ENCODE measurements around the gene QPRT. TPM values are rescaled to one million over a fixed set of nuclear protein-coding genes. Genes with fewer than 3 reads are reported as not detected.
"Not testable (repeated sequence)": the region's sequence is repeated elsewhere in the genome, so short reads cannot be mapped to it uniquely, and the experiment has no call there.

Gene QPRT
- total RNA-seq, 3 donors from 2014 or later = 1.9 to 3.0 (median 2.1) TPM

GRCh38 chr16:29734786-29735185, 55.8 kb downstream of the QPRT start:
- Mint-ChIP-seq H3K27me3 (ENCODE audit: low read depth) (no peaks in the 10 kb centered on the region), H3K4me1 (ENCODE audit: low read depth) (peaks cover 62% of the 10 kb centered on the region), H3K4me3 (no peak overlapping the region), H3K36me3 (ENCODE audit: insufficient read depth) (peaks cover 3% of the 10 kb centered on the region), H3K9me3 (peaks cover 4% of the 10 kb centered on the region)
- ATAC-seq = no peak
- no peak for DNase-seq

GRCh38 chr16:29736112-29736511, 57.1 kb downstream of the QPRT start:
- Mint-ChIP-seq H3K36me3 (ENCODE audit: insufficient read depth) (peaks cover 7% of the 10 kb centered on the region), H3K27me3 (ENCODE audit: low read depth) (no peaks in the 10 kb centered on the region), H3K9me3 (peaks cover 4% of the 10 kb centered on the region), H3K4me1 (ENCODE audit: low read depth) (peaks cover 72% of the 10 kb centered on the region), H3K4me3 (no peak overlapping the region)
- ATAC-seq (no peak), DNase-seq (no peak)

GRCh38 chr16:29736764-29737163, 57.8 kb downstream of the QPRT start:
- Mint-ChIP-seq H3K36me3 (ENCODE audit: insufficient read depth) (peaks cover 13% of the 10 kb centered on the region), H3K4me1 (ENCODE audit: low read depth) (peaks cover 75% of the 10 kb centered on the region)

DNA sequence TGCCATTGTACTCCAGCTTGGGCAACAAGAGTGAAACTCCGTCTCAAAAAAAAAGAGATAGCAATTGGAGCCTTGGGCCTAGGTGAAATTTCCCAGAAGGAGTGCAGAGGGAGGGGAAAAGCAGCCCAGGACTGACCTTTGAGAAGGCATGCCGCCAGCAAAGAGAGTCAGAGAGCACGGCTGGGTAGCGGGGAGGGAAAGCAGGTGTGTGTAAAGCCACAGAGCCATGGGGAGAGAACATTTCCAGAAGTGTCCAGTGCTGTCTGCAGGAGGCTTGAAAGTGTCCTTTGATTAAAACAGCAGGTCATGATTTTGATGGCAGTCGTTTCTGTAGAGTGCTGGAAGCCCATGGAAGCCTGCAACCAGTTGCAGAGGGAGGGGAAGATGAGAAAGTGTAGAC, 58.7 kb downstream of the QPRT start:
- Mint-ChIP-seq H3K4me3 (no peak overlapping the region), H3K9me3 (no peaks in the 10 kb centered on the region), H3K36me3 (ENCODE audit: insufficient read depth) (peaks cover 13% of the 10 kb centered on the region), H3K4me1 (ENCODE audit: low read depth) (peaks cover 74% of the 10 kb centered on the region), H3K27me3 (ENCODE audit: low read depth) (no peaks in the 10 kb centered on the region)
- DNase-seq (no peak), ATAC-seq (no peak)

More at GRCh38 chr16:29736764-29737163, 57.8 kb downstream of the QPRT start:
- DNase-seq (no peak), ATAC-seq (no peak)
- H3K4me3 Mint-ChIP-seq = no peak overlapping the region
- no peaks in the 10 kb centered on the region for H3K27me3 Mint-ChIP-seq (ENCODE audit: low read depth)
- H3K9me3 Mint-ChIP-seq = peaks cover 4% of the 10 kb centered on the region

DNA sequence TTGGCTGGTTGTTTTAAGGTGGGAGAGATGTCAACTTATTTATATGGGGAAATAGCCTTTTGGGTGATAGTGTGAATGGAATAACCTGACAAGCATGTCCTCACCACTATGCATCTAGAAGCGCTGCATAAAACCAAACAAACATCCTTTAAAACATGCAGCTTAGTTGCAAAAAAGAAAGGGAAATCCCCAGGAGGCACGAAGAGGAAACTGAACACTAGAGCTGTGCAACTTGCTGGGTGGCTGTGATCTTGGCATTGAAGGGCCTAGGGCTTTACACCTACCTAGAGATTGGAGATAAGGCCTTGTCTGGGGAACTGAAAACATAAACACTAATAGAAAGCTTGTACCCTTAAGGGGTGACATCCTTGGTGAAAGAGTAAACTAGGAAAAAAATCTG, 59.5 kb downstream of the QPRT start:
- ATAC-seq (peak; percentile 88 to 92), DNase-seq (peak; percentile 28)
- Mint-ChIP-seq H3K4me1 (ENCODE audit: low read depth) (peaks cover 77% of the 10 kb centered on the region), H3K4me3 (peak overlapping the region; percentile 29), H3K9me3 (no peaks in the 10 kb centered on the region), H3K36me3 (ENCODE audit: insufficient read depth) (peaks cover 20% of the 10 kb centered on the region), H3K27me3 (ENCODE audit: low read depth) (no peaks in the 10 kb centered on the region)

DNA sequence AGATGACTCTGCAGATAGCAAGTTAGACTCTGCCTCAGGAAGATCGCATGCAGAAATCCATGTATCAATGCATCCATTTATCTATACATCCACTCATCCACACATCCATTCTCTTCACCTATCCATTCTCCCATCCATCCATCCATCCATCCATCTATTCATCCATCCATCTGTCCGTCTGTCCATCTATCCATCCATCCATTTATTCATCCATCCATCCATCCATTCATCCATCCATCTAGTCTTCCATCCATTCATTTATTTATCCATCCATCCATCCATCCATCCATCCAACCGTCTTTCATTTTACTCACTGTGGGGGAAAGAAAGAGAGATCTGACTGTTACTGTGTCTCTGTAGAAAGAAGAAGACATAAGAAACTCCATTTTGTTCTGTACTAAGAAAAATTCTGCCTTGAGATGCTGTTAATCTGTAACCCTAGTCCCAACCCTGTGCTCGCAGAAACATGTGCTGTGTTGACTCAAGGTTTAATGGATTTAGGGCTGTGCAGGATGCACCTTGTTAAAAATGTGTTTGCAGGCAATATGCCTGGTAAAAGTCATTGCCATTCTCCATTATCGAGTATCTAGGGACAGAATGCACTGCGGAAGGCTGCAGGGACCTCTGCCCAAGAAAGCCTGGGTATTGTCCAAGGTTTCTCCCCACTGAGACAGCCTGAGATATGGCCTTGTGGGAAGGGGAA, 61.1 kb downstream of the QPRT start:
- Mint-ChIP-seq H3K36me3 (ENCODE audit: insufficient read depth) (peaks cover 20% of the 10 kb centered on the region), H3K4me1 (ENCODE audit: low read depth) (peaks cover 82% of the 10 kb centered on the region)
- not testable (repeated sequence) for H3K4me3 Mint-ChIP-seq; H3K9me3 Mint-ChIP-seq; ATAC-seq; H3K27me3 Mint-ChIP-seq (ENCODE audit: low read depth); DNase-seq

DNA sequence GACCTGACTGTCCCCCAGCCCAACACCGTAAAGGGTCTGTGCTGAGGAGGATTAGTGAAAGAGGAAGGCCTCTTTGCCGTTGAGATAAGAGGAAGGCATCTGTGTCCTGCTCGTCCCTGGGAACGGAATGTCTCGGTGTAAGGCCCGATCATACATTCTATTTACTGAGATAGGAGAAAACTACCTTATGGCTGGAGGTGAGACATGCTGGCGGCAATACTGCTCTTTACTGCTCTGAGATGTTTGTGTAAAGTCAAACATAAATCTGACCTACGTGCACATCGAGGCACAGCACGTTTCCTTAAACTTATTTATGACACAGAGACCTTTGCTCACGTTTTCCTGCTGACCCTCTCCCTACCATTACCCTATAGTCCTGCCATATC, 61.6 kb downstream of the QPRT start:
- DNase-seq; H3K27me3 Mint-ChIP-seq (ENCODE audit: low read depth); ATAC-seq; H3K4me3 Mint-ChIP-seq; H3K9me3 Mint-ChIP-seq: not testable (repeated sequence)
- Mint-ChIP-seq H3K36me3 (ENCODE audit: insufficient read depth) (peaks cover 20% of the 10 kb centered on the region), H3K4me1 (ENCODE audit: low read depth) (peaks cover 88% of the 10 kb centered on the region)

GRCh38 chr16:29742683-29743275, 63.8 kb downstream of the QPRT start:
- DNase-seq = no peak
- Mint-ChIP-seq H3K4me1 (ENCODE audit: low read depth) (peaks cover 90% of the 10 kb centered on the region), H3K36me3 (ENCODE audit: insufficient read depth) (peaks cover 21% of the 10 kb centered on the region), H3K4me3 (peak overlapping the region; percentile 91), H3K27me3 (ENCODE audit: low read depth) (no peaks in the 10 kb centered on the region), H3K9me3 (no peaks in the 10 kb centered on the region)
- no peak for ATAC-seq

- Mint-ChIP-seq H3K27me3 (ENCODE audit: low read depth) (no peaks in the 10 kb centered on the region), H3K36me3 (ENCODE audit: insufficient read depth) (peaks cover 21% of the 10 kb centered on the region), H3K4me3 (peak overlapping the region; percentile 91), H3K4me1 (ENCODE audit: low read depth) (peaks cover 86% of the 10 kb centered on the region), H3K9me3 (no peaks in the 10 kb centered on the region)
- ATAC-seq (no peak), DNase-seq (no peak)
Observed at GRCh38 chr16:29743475-29743826, 64.5 kb downstream of the QPRT start.

- Mint-ChIP-seq H3K27me3 (ENCODE audit: low read depth) (no peaks in the 10 kb centered on the region), H3K9me3 (no peaks in the 10 kb centered on the region), H3K4me1 (ENCODE audit: low read depth) (peaks cover 86% of the 10 kb centered on the region), H3K4me3 (peak overlapping the region; percentile 91), H3K36me3 (ENCODE audit: insufficient read depth) (peaks cover 25% of the 10 kb centered on the region)
- DNase-seq (no peak), ATAC-seq (peak; percentile 13 to 29)
Observed at GRCh38 chr16:29743827-29744531, 65.0 kb downstream of the QPRT start.

DNA sequence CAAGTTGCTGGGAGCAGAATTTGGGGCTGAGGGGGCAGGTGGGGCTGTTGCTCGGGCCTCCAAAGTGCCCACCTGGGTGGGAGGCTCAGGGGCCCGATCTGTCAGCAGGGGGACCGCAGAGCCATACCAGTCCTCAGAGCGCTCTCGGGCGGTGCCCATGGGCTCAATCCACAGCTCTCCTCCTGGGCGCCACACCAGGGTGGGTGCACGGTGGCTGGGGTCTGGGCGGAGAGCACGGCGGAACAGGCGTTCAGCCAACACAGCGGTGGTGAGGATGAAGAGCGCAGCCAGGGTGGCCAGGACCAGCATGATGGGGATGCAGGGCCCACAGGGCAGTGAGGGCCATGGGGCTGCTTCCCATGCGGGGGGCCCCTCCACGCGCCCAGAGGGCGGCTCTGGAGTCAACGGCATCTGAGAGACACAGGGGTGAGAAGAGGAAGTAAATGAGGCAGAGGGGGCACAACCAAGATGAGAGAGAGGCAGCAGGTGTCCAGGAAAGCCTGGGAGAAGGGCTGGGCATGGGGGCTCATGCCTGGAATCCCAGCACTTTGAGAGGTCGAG, 65.6 kb downstream of the QPRT start:
- Mint-ChIP-seq H3K36me3 (ENCODE audit: insufficient read depth) (peaks cover 27% of the 10 kb centered on the region), H3K4me1 (ENCODE audit: low read depth) (peaks cover 84% of the 10 kb centered on the region), H3K27me3 (ENCODE audit: low read depth) (no peaks in the 10 kb centered on the region), H3K9me3 (no peaks in the 10 kb centered on the region), H3K4me3 (peak overlapping the region; percentile 91)
- DNase-seq (no peak), ATAC-seq (peak in 1 of 2 donors; percentile 5)

DNA sequence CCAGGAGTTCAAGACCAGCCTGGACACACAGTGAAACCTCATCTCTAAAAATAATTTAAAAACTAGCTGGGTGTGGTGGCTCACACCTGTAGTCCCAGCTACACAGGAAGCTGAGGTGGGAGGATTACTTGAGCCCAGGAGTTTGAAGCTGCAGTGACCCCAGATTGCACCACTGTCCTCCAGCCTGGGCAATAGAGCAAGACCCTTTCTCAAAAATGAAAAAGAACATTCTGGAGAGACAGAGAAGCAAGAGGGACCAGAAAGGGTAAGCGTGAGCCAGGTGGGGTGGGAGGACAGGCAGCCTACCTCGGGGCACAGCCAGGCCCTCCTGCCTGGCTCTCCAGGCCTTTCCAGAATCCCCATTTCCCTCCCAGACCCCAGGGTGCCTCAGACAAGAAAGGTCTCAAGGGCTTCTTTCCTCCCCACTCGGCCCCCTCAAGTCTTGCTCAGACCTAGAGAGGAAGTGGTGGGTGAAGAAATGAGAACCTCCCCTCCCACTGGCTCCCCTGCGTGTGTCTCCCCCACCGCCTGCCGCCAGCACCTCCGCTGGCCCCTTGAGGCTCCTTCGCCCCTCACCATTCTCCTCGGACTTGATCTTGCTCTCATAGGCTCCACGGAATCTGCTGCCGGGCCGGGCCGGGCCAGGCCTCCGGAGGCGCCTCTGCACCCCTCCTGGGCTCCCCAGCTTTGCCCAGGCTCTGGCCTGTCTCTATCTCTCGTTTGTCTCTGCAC, 66.3 kb downstream of the QPRT start:
- H3K4me3 Mint-ChIP-seq = peak overlapping the region; percentile 91
- no peaks in the 10 kb centered on the region for H3K9me3 Mint-ChIP-seq
- H3K27me3 Mint-ChIP-seq (ENCODE audit: low read depth) = no peaks in the 10 kb centered on the region
- ATAC-seq = peak; percentile 64
- peaks cover 29% of the 10 kb centered on the region for H3K36me3 Mint-ChIP-seq (ENCODE audit: insufficient read depth)
- peak; percentile 38 for DNase-seq
- H3K4me1 Mint-ChIP-seq (ENCODE audit: low read depth) = peaks cover 77% of the 10 kb centered on the region

DNA sequence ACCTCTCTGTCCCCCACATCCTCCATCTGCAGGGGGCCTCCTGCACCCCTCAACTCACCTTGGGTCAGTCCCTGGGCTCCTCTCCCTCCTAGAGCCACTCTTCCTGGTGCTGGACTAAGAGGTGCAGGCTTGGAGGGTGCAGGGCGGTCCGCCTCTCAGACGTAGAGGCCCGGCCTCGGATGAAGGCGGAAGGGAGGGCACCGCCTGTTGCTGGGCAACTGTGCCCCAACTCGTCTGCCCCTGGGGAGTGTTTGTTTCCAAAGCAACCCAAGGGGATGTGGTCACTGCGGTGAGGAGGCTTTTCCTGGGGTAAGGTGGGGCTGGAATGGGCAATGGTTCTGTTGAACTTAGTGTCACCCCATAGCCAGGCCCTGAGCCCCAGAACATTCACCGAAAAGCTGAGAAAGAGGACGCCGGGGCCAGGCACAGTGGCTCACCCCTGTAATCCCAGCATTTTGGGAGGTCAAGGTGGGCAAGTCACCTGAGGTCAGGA, 66.9 kb downstream of the QPRT start, which contains the start of gene C16orf54:
Gene C16orf54, minus strand, starts transcription at position 138 of the 493 bp plus-strand sequence. CDS start 1,039 bp downstream, outside the sequence.
- Mint-ChIP-seq H3K4me1 (ENCODE audit: low read depth) (peaks cover 71% of the 10 kb centered on the region), H3K9me3 (no peaks in the 10 kb centered on the region), H3K4me3 (peak within 1 kb of the TSS; percentile 91), H3K36me3 (ENCODE audit: insufficient read depth) (peaks cover 27% of the 10 kb centered on the region), H3K27me3 (ENCODE audit: low read depth) (no peaks in the 10 kb centered on the region)
- DNase-seq (peak; percentile 77), ATAC-seq (peak; percentile 72 to 78)

GRCh38 chr16:29746518-29746917, 67.5 kb downstream of the QPRT start:
- not testable (repeated sequence) for ATAC-seq; H3K9me3 Mint-ChIP-seq; H3K27me3 Mint-ChIP-seq (ENCODE audit: low read depth); DNase-seq
- H3K4me3 Mint-ChIP-seq = peak overlapping the region; percentile 91
- peaks cover 65% of the 10 kb centered on the region for H3K4me1 Mint-ChIP-seq (ENCODE audit: low read depth)
- peaks cover 21% of the 10 kb centered on the region for H3K36me3 Mint-ChIP-seq (ENCODE audit: insufficient read depth)
